ENCODE data around the gene TLCD5. TPM values are rescaled to one million over a fixed set of nuclear protein-coding genes. Genes with fewer than 3 reads are reported as not detected.

Gene TLCD5
- total RNA-seq: 1 to 10 TPM in 3 of 4 donors, under 1 TPM in 1; 0.72 to 1.7 (median 1.5) TPM

DNA sequence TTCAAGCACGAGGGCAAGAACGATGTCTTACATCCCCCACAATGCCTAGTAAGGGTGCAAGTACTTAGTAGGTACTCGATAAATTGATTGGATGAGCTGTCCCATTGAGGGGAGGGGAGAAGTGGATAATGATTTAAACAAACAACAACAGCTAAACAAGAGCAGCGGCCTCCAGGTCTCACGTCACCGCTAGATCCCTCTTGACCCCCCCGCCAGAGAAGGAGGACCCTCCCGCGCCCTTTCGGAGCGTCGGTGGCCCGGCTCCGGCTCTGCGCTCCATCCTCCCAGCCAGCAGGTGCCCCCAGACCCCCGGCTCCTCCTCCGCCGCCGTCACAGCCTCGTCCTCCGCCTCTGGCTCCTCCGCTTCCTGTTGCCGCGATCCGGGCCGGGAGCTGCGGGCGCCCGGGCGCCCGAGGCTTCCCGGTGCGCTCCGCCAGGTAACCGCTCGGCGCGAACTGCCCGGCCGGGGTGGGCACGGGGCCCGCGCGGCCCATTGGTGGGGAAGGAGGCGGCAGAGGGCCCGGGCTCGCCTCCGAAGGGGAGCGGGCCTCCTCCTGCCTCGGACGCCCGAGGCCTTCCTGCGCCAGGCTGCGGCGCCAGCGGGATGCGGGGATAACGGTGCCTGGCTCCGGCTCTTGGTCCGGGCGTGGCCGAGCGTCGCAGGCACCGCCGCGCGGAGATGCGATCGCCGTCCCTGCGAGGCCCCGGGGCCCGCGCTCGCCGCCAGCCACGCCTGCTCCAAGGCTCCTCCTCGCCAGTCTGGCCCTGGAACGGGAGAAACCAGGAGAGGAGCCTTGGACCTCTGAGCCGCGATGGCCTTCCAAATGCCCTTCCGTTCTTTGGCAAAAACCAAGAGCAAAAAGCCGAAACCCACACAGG, at the start of gene TLCD5:
TSS of gene TLCD5 (plus strand) at position 368 of the 879 bp plus-strand sequence. CDS start 2,143 bp downstream, outside the sequence.
- WGBS, 2 donors: 1 to 7% methylated on average over 25 to 51 of the region's 84 CpGs
- peak within 1 kb of the TSS; percentile 78 for H3K4me3 ChIP-seq (ENCODE audit: low read depth, poor library complexity, severe bottlenecking)
- peak in 1 of 2 donors; percentile 91 for DNase-seq (ENCODE audit: low spot score in 2 of 2)
- intact Hi-C loops (cut with DNase I; ENCODE audit: low total_unique reads): no loop called here
- TF ChIP-seq, protein P1, sequence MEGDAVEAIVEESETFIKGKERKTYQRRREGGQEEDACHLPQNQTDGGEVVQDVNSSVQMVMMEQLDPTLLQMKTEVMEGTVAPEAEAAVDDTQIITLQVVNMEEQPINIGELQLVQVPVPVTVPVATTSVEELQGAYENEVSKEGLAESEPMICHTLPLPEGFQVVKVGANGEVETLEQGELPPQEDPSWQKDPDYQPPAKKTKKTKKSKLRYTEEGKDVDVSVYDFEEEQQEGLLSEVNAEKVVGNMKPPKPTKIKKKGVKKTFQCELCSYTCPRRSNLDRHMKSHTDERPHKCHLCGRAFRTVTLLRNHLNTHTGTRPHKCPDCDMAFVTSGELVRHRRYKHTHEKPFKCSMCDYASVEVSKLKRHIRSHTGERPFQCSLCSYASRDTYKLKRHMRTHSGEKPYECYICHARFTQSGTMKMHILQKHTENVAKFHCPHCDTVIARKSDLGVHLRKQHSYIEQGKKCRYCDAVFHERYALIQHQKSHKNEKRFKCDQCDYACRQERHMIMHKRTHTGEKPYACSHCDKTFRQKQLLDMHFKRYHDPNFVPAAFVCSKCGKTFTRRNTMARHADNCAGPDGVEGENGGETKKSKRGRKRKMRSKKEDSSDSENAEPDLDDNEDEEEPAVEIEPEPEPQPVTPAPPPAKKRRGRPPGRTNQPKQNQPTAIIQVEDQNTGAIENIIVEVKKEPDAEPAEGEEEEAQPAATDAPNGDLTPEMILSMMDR (IDR thresholded peaks at IDR 0.05): no peak
- no peak for TF ChIP-seq POLR2A (IDR thresholded peaks at IDR 0.05)

DNA sequence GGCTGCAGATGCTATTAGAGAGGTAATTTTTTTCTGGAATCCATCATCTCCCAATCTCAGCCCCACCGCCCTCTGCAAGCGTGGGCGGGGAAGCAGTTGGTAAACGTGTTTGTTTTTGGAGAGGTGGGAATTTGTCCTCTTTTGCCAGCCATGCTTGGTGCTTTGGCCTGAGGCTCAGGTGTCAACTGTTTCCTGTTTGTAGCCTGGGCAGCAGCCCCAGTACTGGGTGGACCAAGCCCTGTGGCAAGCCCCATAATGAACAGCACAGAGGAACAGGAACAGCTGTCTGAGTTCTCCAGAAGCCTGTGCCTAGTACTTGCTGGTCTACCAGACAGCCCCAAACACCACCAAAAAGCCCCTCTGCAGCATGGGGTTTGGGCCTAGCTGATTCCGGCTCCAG, 45.6 kb upstream of the TLCD5 start:
- no peak overlapping the region for H3K4me3 ChIP-seq (ENCODE audit: low read depth, poor library complexity, severe bottlenecking)
- intact Hi-C loops (cut with DNase I; ENCODE audit: low total_unique reads): no loop called here
- 42 to 54% methylated on average over 5 of the region's 5 CpGs for WGBS, 2 donors
- DNase-seq (ENCODE audit: low spot score in 2 of 2): peak in 1 of 2 donors; percentile 58
- TF ChIP-seq POLR2A (IDR thresholded peaks at IDR 0.05): no peak

DNA sequence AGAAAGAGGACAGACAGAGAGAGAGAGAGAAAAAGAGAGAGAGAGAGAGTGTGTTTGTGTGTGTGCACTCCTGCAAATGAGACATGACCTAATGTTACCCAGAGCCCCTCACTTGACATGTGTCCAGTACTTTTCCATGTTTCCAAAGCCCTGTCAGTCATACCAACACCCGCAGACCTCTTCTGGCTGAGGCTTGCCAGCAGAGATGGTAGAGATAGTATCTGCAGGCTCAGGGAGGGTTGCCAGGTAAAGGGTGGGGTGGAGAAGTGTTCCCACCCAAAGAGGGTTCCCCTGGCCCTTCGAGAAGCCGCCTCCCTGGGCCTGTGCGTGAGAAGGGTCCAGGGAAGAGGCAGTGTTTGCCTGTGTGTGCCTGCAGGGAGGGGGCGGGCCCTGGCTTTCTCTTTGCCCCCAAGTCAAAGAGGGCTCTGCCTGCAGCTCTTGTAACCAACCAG, 44.5 kb upstream of the TLCD5 start:
- no peak overlapping the region for H3K4me3 ChIP-seq (ENCODE audit: low read depth, poor library complexity, severe bottlenecking)
- no peak for TF ChIP-seq POLR2A (IDR thresholded peaks at IDR 0.05)
- TF ChIP-seq, protein P1 (IDR thresholded peaks at IDR 0.05): no peak
- peak; percentile 35 to 78 for DNase-seq (ENCODE audit: low spot score in 2 of 2)
- 38 to 56% methylated on average over 5 of the region's 5 CpGs for WGBS, 2 donors
- intact Hi-C loops (cut with DNase I; ENCODE audit: low total_unique reads): no loop called here

DNA sequence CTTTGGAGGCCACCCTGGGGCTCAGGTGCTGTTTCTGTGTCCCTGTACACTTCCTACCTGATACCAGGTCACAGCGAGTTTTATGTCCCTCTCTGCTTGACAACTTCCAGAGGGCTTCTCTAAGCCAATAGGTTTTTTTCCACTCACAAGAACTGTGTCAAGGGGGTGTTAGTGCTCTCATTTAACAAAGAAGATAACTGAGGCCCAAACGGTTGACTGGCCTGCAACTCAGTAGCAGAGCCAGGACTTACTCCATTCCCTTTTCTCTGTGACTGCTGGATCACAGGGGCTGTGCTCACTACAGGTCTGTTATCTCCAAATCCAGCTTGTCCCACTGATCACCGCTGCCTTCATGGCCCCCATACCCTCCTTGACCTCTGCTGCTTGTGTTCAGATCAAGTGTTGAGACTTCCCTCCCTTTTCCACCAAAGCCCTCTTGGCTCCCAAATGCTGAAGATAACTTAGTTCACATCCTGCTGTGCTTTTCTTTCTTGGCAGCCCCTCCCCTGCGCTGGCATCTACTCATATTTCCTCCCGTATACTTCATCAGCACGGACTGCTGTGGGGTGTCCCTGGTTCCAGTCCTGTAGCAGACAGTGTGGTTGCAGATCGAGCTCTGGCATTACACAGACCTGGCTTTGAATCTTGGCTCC, 43.8 kb upstream of the TLCD5 start:
- 38 to 42% methylated on average over 7 of the region's 7 CpGs for WGBS, 2 donors
- no peak overlapping the region for H3K4me3 ChIP-seq (ENCODE audit: low read depth, poor library complexity, severe bottlenecking)
- DNase-seq (ENCODE audit: low spot score in 2 of 2): peak in 1 of 2 donors; percentile 48
- intact Hi-C loops (cut with DNase I; ENCODE audit: low total_unique reads): no loop called here
- TF ChIP-seq POLR2A (IDR thresholded peaks at IDR 0.05): no peak
- TF ChIP-seq, protein P1 (IDR thresholded peaks at IDR 0.05): no peak

DNA sequence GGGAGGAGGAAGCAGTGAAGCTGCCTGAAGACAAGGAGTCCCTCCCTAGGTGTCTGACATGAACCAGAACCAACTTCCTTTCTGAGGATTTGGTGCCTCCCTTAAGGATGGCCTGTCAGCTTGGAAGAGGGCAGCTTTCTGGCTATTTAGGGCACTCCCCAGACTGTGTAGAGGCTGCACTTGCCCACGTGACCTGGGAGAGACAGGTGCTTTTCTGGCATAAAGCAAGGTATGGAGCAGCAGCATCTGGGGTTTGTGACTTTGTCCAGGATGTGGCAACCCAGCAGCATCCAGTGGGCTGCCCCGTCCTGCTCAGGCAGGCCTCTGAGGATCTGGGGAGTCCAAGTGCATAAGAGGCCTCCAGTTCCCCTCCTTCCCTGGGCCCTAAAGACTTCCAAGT, 42.0 kb upstream of the TLCD5 start:
- TF ChIP-seq, protein P1 (IDR thresholded peaks at IDR 0.05): no peak
- no peak for TF ChIP-seq POLR2A (IDR thresholded peaks at IDR 0.05)
- 59 to 89% methylated on average over 2 of the region's 2 CpGs for WGBS, 2 donors

DNA sequence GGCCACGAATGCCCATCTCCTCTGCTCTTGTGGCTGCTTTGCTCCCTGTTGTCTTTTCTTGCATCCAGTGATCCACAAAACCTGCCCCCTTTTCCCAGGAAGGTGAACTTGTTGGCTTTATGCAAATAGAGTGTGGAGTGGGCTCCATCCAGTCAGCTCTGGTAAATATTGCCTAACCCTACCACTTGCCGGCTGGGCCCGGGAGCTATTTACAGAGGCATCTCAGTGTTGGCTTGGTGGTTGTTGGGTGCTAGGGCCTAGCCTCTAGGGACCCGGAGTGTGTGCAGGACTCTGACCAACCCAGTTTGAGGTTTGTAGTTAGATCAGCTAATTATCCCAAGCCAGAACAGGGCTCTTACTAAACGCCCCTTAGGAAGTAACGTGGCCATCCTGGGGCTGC, 40.8 kb upstream of the TLCD5 start:
- 84% methylated on average over 5 to 6 of the region's 6 CpGs for WGBS, 2 donors
- intact Hi-C loops (cut with DNase I; ENCODE audit: low total_unique reads): no loop called here
- TF ChIP-seq, protein P1 (IDR thresholded peaks at IDR 0.05): no peak
- no peak for TF ChIP-seq POLR2A (IDR thresholded peaks at IDR 0.05)
- DNase-seq (ENCODE audit: low spot score in 2 of 2): no peak
- H3K4me3 ChIP-seq (ENCODE audit: low read depth, poor library complexity, severe bottlenecking): no peak overlapping the region

More for the DNA sequence above, 42.0 kb upstream of the TLCD5 start:
- H3K4me3 ChIP-seq (ENCODE audit: low read depth, poor library complexity, severe bottlenecking): no peak overlapping the region
- intact Hi-C loops (cut with DNase I; ENCODE audit: low total_unique reads): no loop called here
- DNase-seq (ENCODE audit: low spot score in 2 of 2): no peak

All from lower leg skin (tissue), 4 donors.